Colonic mucosa (tissue), 4 donors: Measurements from ENCODE around the gene SYNJ2. TPM values are rescaled to one million over a fixed set of nuclear protein-coding genes. Genes with fewer than 3 reads are reported as not detected.

ENCODE experiments used
- DNase-seq: peaks from one replicate; pipeline ENCODE4 v3.0.0-alpha.2; 2020
- H3K27ac ChIP-seq: fragments of 200-600 bp; one replicate; pipeline ENCODE4 v1.8.0; 2021
- H3K27me3 ChIP-seq: fragments of 200-600 bp; one replicate; pipeline ENCODE4 v1.8.0; 2021
- H3K36me3 ChIP-seq: fragments of 200-600 bp; one replicate; pipeline ENCODE4 v1.8.0; 2021
- H3K4me1 ChIP-seq: fragments of 200-600 bp; one replicate; pipeline ENCODE4 v1.8.0; 2021; ENCODE audit warnings: mild to moderate bottlenecking
- H3K4me3 ChIP-seq: fragments of 200-600 bp; one replicate; pipeline ENCODE4 v1.8.0; 2021
- H3K9ac ChIP-seq, 2 donors: one replicate each; pipeline ENCODE4 v1.7.0; 2013; ENCODE audit warnings: control low read depth in 2 of 2, low read depth in 2 of 2, low read length in 2 of 2
- H3K9me3 ChIP-seq: fragments of 200-600 bp; one replicate; pipeline ENCODE4 v1.8.0; 2021
- CTCF ChIP-seq: fragments of 200-600 bp; IDR thresholded peaks from one replicate; pipeline ENCODE4 v1.8.0; 2022; ENCODE audit warnings: antibody characterized with exemption, mild to moderate bottlenecking
- intact Hi-C: fragments of 100-400 bp; cut with DNase I; formaldehyde crosslinking; loops from one replicate; pipeline ENCODE4 v1.14.1; 2022
- total RNA-seq, 2 donors: library from RNA; stranded (reverse); fragmentation: NEBNext Ultra II Directional in 1 of 2; extraction: Animal tissue kit (Norgen Biotek cat#: 25700) in 1 of 2; gene quantifications; one replicate each; pipeline ENCODE4 v1.2.1, GENCODE V29; 2021
- donor health status: healthy.
- donor health status: DM: no; HTN: no; CAD: no.
- donor health status: DM: no; HTN: no; CAD: no.

SYNJ2 gene
- total RNA-seq, 2 donors from 2014 or later = 46.0 to 53.5 TPM

- Histone ChIP-seq H3K9ac (no peak overlapping the region), H3K4me3 (no peak overlapping the region), H3K27me3 (no peaks in the 10 kb centered on the region), H3K36me3 (no peaks in the 10 kb centered on the region), H3K4me1 (no peaks in the 10 kb centered on the region), H3K27ac (no peak overlapping the region), H3K9me3 (no peaks in the 10 kb centered on the region)
- no peak for DNase-seq
- TF ChIP-seq CTCF = no peak
- intact Hi-C loops = no loop called here
Observed at GRCh38 chr6:158049055-158050028, 67.7 kb downstream of the SYNJ2 start.

GRCh38 chr6:158050107-158050735 lies 68.6 kb downstream of the SYNJ2 start:
- Histone ChIP-seq H3K27me3 (no peaks in the 10 kb centered on the region), H3K9ac (no peak overlapping the region), H3K9me3 (no peaks in the 10 kb centered on the region), H3K4me3 (no peak overlapping the region), H3K36me3 (no peaks in the 10 kb centered on the region), H3K4me1 (no peaks in the 10 kb centered on the region), H3K27ac (no peak overlapping the region)
- intact Hi-C loops = no loop called here
- no peak for DNase-seq
- no peak for TF ChIP-seq CTCF

- no peak overlapping the region for H3K4me3 ChIP-seq
- no peak overlapping the region for H3K9ac ChIP-seq
- H3K9me3 ChIP-seq = no peaks in the 10 kb centered on the region
- intact Hi-C loops = no loop called here
- no peak overlapping the region for H3K27ac ChIP-seq
- no peaks in the 10 kb centered on the region for H3K36me3 ChIP-seq
- no peak for TF ChIP-seq CTCF
- DNase-seq = no peak
- no peaks in the 10 kb centered on the region for H3K27me3 ChIP-seq
- H3K4me1 ChIP-seq = no peaks in the 10 kb centered on the region
Observed at GRCh38 chr6:158050955-158051354, 69.3 kb downstream of the SYNJ2 start.

- Histone ChIP-seq H3K27ac (no peak overlapping the region), H3K36me3 (no peaks in the 10 kb centered on the region), H3K4me1 (no peaks in the 10 kb centered on the region), H3K9me3 (no peaks in the 10 kb centered on the region), H3K9ac (no peak overlapping the region), H3K27me3 (no peaks in the 10 kb centered on the region), H3K4me3 (no peak overlapping the region)
- no peak for TF ChIP-seq CTCF
- intact Hi-C loops = no loop called here
- DNase-seq = no peak
Observed at GRCh38 chr6:158051968-158052367, 70.3 kb downstream of the SYNJ2 start.

DNA sequence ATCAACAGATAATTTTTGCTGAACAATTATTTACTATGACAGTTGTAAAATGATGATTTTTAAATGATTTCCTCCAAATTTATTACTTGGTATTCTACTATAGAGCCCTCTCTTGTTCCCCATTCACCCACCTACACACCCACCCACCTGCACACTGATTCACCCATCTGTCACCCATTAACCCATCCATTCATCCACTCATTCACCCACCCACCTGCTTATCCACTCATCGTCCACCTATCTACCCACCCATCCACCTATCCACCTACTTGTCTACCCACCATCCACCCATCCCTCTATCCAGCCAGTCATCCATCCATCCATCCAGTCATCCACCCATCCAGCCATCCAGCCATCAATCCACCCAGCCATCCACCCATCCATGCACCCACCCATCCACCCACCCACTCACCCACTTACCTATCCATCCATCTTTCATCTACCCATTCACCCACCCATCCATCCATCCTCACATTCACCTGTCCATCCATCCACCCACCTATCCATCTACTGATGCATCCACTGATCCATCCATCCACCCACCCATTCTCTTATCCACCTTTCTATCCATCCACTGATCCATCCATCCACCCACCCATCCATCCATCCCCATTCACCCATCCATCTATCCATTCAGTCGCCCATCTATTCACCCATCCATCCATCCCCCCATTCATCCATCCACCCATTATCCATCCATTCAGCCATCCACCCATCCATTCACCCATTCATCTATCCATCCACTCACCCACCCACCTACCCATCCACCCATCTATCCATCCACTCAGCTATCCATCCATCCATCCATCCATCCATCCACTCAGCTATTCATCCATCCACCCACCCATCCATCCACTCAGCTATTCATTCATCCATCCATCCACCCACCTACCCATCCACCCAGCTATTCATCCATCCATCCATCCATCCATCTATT lies 72.0 kb downstream of the SYNJ2 start:
- intact Hi-C loops = no loop called here
- Histone ChIP-seq H3K4me3 (no peak overlapping the region), H3K4me1 (no peaks in the 10 kb centered on the region), H3K27ac (no peak overlapping the region), H3K27me3 (no peaks in the 10 kb centered on the region), H3K36me3 (no peaks in the 10 kb centered on the region), H3K9me3 (no peaks in the 10 kb centered on the region), H3K9ac (no peak overlapping the region)
- DNase-seq = no peak
- TF ChIP-seq CTCF = no peak
